Tibial nerve (tissue), 4 donors: ENCODE measurements around the gene ICAM5. TPM values are rescaled to one million over a fixed set of nuclear protein-coding genes. Genes with fewer than 3 reads are reported as not detected.

Source experiments
- DNase-seq, 2 donors: peaks; one replicate each; pipeline ENCODE4 v3.0.0-alpha.2; 2019; ENCODE audit warnings: low spot score in 2 of 2
- H3K27ac ChIP-seq, 4 donors: fragments of 200-600 bp; sonication (generic) in 3 of 4; one replicate each; pipeline ENCODE4 v1.5.1; 2017 to 2019; ENCODE audit warnings: mild to moderate bottlenecking in 1 of 4
- H3K27me3 ChIP-seq, 2 donors: fragments of 200-600 bp; sonication (generic) in 1 of 2; one replicate each; pipeline versions ENCODE4 v1.5.1 to v1.6.0; 2017 to 2019
- H3K36me3 ChIP-seq, 3 donors: fragments of 200-600 bp; sonication (generic); one replicate each; pipeline ENCODE4 v1.5.1; 2018 to 2019
- H3K4me1 ChIP-seq, 4 donors: fragments of 200-600 bp; sonication (generic) in 3 of 4; one replicate each; pipeline ENCODE4 v1.5.1; 2017 to 2019
- H3K4me3 ChIP-seq, 4 donors: fragments of 200-600 bp; sonication (generic) in 3 of 4; one replicate each; pipeline ENCODE4 v1.5.1; 2017 to 2019; ENCODE audit warnings: mild to moderate bottlenecking in 1 of 4, moderate library complexity in 1 of 4
- H3K9me3 ChIP-seq, 4 donors: fragments of 200-600 bp; sonication (generic) in 3 of 4; one replicate each; pipeline ENCODE4 v1.5.1; 2017 to 2019
- EP300 ChIP-seq, 2 donors: sonication (generic); formaldehyde crosslinking; IDR thresholded peaks; one replicate each; pipeline ENCODE4 v1.6.1; 2017; ENCODE audit warnings: antibody characterized with exemption in 2 of 2, mild to moderate bottlenecking in 1 of 2
- POLR2A ChIP-seq, 2 donors: fragments of 450-650 bp; IDR thresholded peaks; one replicate each; pipeline ENCODE4 v1.6.1; 2017; ENCODE audit warnings: antibody characterized with exemption in 2 of 2, mild to moderate bottlenecking in 2 of 2, moderate library complexity in 2 of 2
- WGBS, 2 donors: methylation state at CpG; one replicate each; pipeline ENCODE4 v1.1.5; 2018; 5-methylcytosine and 5-hydroxymethylcytosine counted together
- total RNA-seq, 4 donors: library from RNA; depleted of rRNA; stranded (reverse); fragments of >200 nt; gene quantifications; one replicate each; pipeline ENCODE4 v1.1.0, GENCODE V29; 2016
- TF ChIP-seq, protein P1 (sequence below), 5 experiments: fragments of 200-600 bp in 3 of 5; fragments of 450-650 bp in 2 of 5; sonication (generic) in 3 of 5; IDR thresholded peaks; one replicate each; pipeline ENCODE4 v1.5.1; 2016 to 2019; ENCODE audit warnings: antibody characterized with exemption in 5 of 5, mild to moderate bottlenecking in 3 of 5, moderate library complexity in 2 of 5

The ICAM5 gene
- total RNA-seq, 4 donors from 2014 or later: 0.21 to 2.7 (median 0.93) TPM

- Histone ChIP-seq H3K27ac (no peak overlapping the region), H3K9me3 (no peaks in the 10 kb centered on the region), H3K4me3 (no peak overlapping the region), H3K36me3 (peaks cover 0 to 11% (median 0%) of the 10 kb centered on the region in 3 donors), H3K27me3 (no peaks in the 10 kb centered on the region), H3K4me1 (peaks cover 0 to 16% (median 2%) of the 10 kb centered on the region in 4 donors)
- DNase-seq: no peak
- WGBS, 2 donors: 81 to 86% methylated on average over 6 of the region's 6 CpGs
- TF ChIP-seq POLR2A (IDR thresholded peaks at IDR 0.05) (no peak), EP300 (IDR thresholded peaks at IDR 0.05) (no peak)
- TF ChIP-seq, protein P1, sequence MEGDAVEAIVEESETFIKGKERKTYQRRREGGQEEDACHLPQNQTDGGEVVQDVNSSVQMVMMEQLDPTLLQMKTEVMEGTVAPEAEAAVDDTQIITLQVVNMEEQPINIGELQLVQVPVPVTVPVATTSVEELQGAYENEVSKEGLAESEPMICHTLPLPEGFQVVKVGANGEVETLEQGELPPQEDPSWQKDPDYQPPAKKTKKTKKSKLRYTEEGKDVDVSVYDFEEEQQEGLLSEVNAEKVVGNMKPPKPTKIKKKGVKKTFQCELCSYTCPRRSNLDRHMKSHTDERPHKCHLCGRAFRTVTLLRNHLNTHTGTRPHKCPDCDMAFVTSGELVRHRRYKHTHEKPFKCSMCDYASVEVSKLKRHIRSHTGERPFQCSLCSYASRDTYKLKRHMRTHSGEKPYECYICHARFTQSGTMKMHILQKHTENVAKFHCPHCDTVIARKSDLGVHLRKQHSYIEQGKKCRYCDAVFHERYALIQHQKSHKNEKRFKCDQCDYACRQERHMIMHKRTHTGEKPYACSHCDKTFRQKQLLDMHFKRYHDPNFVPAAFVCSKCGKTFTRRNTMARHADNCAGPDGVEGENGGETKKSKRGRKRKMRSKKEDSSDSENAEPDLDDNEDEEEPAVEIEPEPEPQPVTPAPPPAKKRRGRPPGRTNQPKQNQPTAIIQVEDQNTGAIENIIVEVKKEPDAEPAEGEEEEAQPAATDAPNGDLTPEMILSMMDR (IDR thresholded peaks at IDR 0.05): no peak
Measured at GRCh38 chr19:10246511-10246910, 43.2 kb upstream of the ICAM5 start.

- Histone ChIP-seq H3K4me3 (peak within 1 kb of the TSS; percentile 73 to 95 (median 84)), H3K27me3 (no peaks in the 10 kb centered on the region), H3K27ac (peak within 1 kb of the TSS; percentile 66 to 89 (median 86)), H3K36me3 (peaks cover 2 to 34% (median 12%) of the 10 kb centered on the region in 3 donors), H3K4me1 (peaks cover 0 to 35% (median 8%) of the 10 kb centered on the region in 4 donors), H3K9me3 (no peaks in the 10 kb centered on the region)
- TF ChIP-seq, protein P1 (IDR thresholded peaks at IDR 0.05): peak in 2 of 5 experiments; percentile 52 to 54
- TF ChIP-seq EP300 (IDR thresholded peaks at IDR 0.05) (peak; percentile 20 to 95), POLR2A (IDR thresholded peaks at IDR 0.05) (peak in 1 of 2 donors; percentile 53)
- peak; percentile 94 to 96 for DNase-seq
- 1% methylated on average over 45 to 50 of the region's 77 CpGs for WGBS, 2 donors
Measured at GRCh38 chr19:10251792-10252694, 37.7 kb upstream of the ICAM5 start, which contains the start of gene MRPL4. MRPL4 (plus strand) TSS chr19:10252214; CDS start chr19:10252254, 40 bp downstream.

DNA sequence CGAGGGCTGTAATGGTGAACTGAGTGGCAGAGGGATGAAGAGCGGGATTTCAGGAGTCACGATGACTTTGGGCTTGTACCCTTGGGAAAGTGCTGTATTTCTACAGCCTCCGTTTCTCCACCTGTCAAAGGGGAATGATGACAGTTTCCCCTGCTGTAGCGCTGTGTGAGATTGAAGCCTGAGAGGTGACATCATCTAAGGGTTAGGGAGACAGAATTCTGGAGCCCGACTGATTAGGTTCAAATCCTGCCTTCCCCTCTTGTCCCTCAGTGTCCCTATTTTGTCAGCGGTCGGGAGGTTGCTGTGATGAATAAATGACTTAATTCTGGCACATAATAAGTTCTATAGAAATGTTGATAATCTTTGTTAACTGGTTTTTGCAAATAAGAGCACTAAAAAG lies 37.0 kb upstream of the ICAM5 start:
- DNase-seq: no peak
- Histone ChIP-seq H3K27me3 (no peaks in the 10 kb centered on the region), H3K9me3 (no peaks in the 10 kb centered on the region), H3K4me1 (peaks cover 0 to 35% (median 8%) of the 10 kb centered on the region in 4 donors), H3K27ac (peak overlapping the region in 3 of 4 donors; percentile 82 to 89 (median 89)), H3K4me3 (peak overlapping the region; percentile 73 to 95 (median 84)), H3K36me3 (peaks cover 2 to 40% (median 12%) of the 10 kb centered on the region in 3 donors)
- TF ChIP-seq, protein P1 (IDR thresholded peaks at IDR 0.05): no peak
- TF ChIP-seq POLR2A (IDR thresholded peaks at IDR 0.05) (no peak), EP300 (IDR thresholded peaks at IDR 0.05) (no peak)
- 21 to 27% methylated on average over 8 of the region's 8 CpGs for WGBS, 2 donors

- TF ChIP-seq POLR2A (IDR thresholded peaks at IDR 0.05) (no peak), EP300 (IDR thresholded peaks at IDR 0.05) (no peak)
- TF ChIP-seq, protein P1 (IDR thresholded peaks at IDR 0.05): no peak
- WGBS, 2 donors: 89 to 90% methylated on average over 3 of the region's 3 CpGs
- H3K36me3 ChIP-seq: peaks cover 2 to 53% (median 12%) of the 10 kb centered on the region in 3 donors
- DNase-seq: no peak
- H3K27me3 ChIP-seq: no peaks in the 10 kb centered on the region
- no peak overlapping the region for H3K27ac ChIP-seq
- no peak overlapping the region for H3K4me3 ChIP-seq
- H3K4me1 ChIP-seq: peaks cover 0 to 36% (median 8%) of the 10 kb centered on the region in 4 donors
- H3K9me3 ChIP-seq: no peaks in the 10 kb centered on the region
Measured at GRCh38 chr19:10254244-10254643, 35.5 kb upstream of the ICAM5 start.

DNA sequence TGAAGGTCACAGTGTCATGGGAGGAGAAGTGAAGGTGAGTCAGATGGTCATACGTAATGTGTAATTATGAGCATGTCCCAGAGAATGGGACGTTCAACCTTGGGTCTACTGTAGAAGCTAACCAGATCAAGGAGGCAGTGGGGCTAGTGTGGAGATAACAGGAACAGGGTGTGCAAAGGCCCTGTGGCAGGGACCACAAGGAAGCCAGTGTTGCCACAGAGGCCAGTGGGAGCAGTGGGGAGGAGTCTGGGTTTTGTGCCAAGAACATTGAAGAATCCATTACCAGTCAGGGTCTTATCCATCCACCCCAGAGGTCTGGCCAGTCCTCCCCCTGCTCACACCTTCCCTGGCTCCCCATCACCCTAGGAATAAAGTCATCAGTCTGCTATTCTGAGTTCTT lies 34.4 kb upstream of the ICAM5 start:
- Histone ChIP-seq H3K27me3 (no peaks in the 10 kb centered on the region), H3K4me3 (no peak overlapping the region), H3K36me3 (peaks cover 2 to 64% (median 12%) of the 10 kb centered on the region in 3 donors), H3K9me3 (no peaks in the 10 kb centered on the region), H3K27ac (no peak overlapping the region), H3K4me1 (peaks cover 0 to 31% (median 8%) of the 10 kb centered on the region in 4 donors)
- WGBS, 2 donors: 75 to 90% methylated on average over 2 of the region's 2 CpGs
- no peak for TF ChIP-seq EP300 (IDR thresholded peaks at IDR 0.05)
- TF ChIP-seq, protein P1 (IDR thresholded peaks at IDR 0.05): no peak
- TF ChIP-seq POLR2A (IDR thresholded peaks at IDR 0.05): no peak
- DNase-seq: no peak
